Measurements from ENCODE around the gene SORCS2.

SORCS2 gene

GRCh38 chr4:7439699-7440098 lies 247.4 kb downstream of the SORCS2 start:
- H3K4me3 ChIP-seq (ENCODE audit: low read depth, low read length): no peak overlapping the region
- DNase-seq (ENCODE audit: low read depth): no peak
- TF ChIP-seq POLR2A (IDR thresholded peaks at IDR 0.05; ENCODE audit: extremely low read depth, insufficient read length) (no peak), CTCF (IDR thresholded peaks at IDR 0.05; ENCODE audit: low read depth, low read length) (no peak), MYC (IDR thresholded peaks at IDR 0.05; ENCODE audit: low read depth, low read length) (no peak), MAX (IDR thresholded peaks at IDR 0.05; ENCODE audit: low read depth, low read length) (no peak)

GRCh38 chr4:7441201-7441600 lies 248.9 kb downstream of the SORCS2 start:
- no peak for DNase-seq (ENCODE audit: low read depth)
- no peak overlapping the region for H3K4me3 ChIP-seq (ENCODE audit: low read depth, low read length)
- TF ChIP-seq POLR2A (IDR thresholded peaks at IDR 0.05; ENCODE audit: extremely low read depth, insufficient read length) (no peak), MYC (IDR thresholded peaks at IDR 0.05; ENCODE audit: low read depth, low read length) (no peak), CTCF (IDR thresholded peaks at IDR 0.05; ENCODE audit: low read depth, low read length) (no peak), MAX (IDR thresholded peaks at IDR 0.05; ENCODE audit: low read depth, low read length) (no peak)

- no peak for DNase-seq (ENCODE audit: low read depth)
- TF ChIP-seq POLR2A (IDR thresholded peaks at IDR 0.05; ENCODE audit: extremely low read depth, insufficient read length): no peak
- no peak for TF ChIP-seq CTCF (IDR thresholded peaks at IDR 0.05; ENCODE audit: low read depth, low read length)
- no peak for TF ChIP-seq MAX (IDR thresholded peaks at IDR 0.05; ENCODE audit: low read depth, low read length)
- TF ChIP-seq MYC (IDR thresholded peaks at IDR 0.05; ENCODE audit: low read depth, low read length): no peak
- no peak overlapping the region for H3K4me3 ChIP-seq (ENCODE audit: low read depth, low read length)
Observed at GRCh38 chr4:7442574-7443162, 250.3 kb downstream of the SORCS2 start.

- no peak for TF ChIP-seq MAX (IDR thresholded peaks at IDR 0.05; ENCODE audit: low read depth, low read length)
- no peak for TF ChIP-seq CTCF (IDR thresholded peaks at IDR 0.05; ENCODE audit: low read depth, low read length)
- no peak for TF ChIP-seq POLR2A (IDR thresholded peaks at IDR 0.05; ENCODE audit: extremely low read depth, insufficient read length)
- no peak for TF ChIP-seq MYC (IDR thresholded peaks at IDR 0.05; ENCODE audit: low read depth, low read length)
- no peak for DNase-seq (ENCODE audit: low read depth)
- no peak overlapping the region for H3K4me3 ChIP-seq (ENCODE audit: low read depth, low read length)
Observed at GRCh38 chr4:7444314-7444713, 252.0 kb downstream of the SORCS2 start.

GRCh38 chr4:7444731-7445130 lies 252.4 kb downstream of the SORCS2 start:
- DNase-seq (ENCODE audit: low read depth): no peak
- H3K4me3 ChIP-seq (ENCODE audit: low read depth, low read length): no peak overlapping the region
- no peak for TF ChIP-seq MAX (IDR thresholded peaks at IDR 0.05; ENCODE audit: low read depth, low read length)
- no peak for TF ChIP-seq MYC (IDR thresholded peaks at IDR 0.05; ENCODE audit: low read depth, low read length)
- TF ChIP-seq CTCF (IDR thresholded peaks at IDR 0.05; ENCODE audit: low read depth, low read length): no peak
- TF ChIP-seq POLR2A (IDR thresholded peaks at IDR 0.05; ENCODE audit: extremely low read depth, insufficient read length): no peak
